Suppressor macrophage (primary cell): Measurements from ENCODE around the gene AKR1E2.

Experiments used
- DNase-seq, 4 experiments: peaks; one replicate each; pipeline ENCODE4 v3.0.0-alpha.2; 2020 to 2022

AKR1E2 gene

GRCh38 chr10:4813496-4813895, 12.5 kb upstream of the AKR1E2 start:
- no peak for DNase-seq

- peak in 3 of 4 experiments; percentile 10 to 38 (median 23) for DNase-seq
Observed at GRCh38 chr10:4815646-4816180, 10.3 kb upstream of the AKR1E2 start.

- no peak for DNase-seq
Observed at GRCh38 chr10:4816966-4817365, 9.0 kb upstream of the AKR1E2 start.

- DNase-seq, result no peak
Observed at GRCh38 chr10:4819067-4819466, 6.9 kb upstream of the AKR1E2 start.

GRCh38 chr10:4819707-4820106, 6.3 kb upstream of the AKR1E2 start:
- DNase-seq, result no peak

- DNase-seq, result peak; percentile 74 to 91 (median 81)
Observed at GRCh38 chr10:4820804-4821401, 5.1 kb upstream of the AKR1E2 start.

- DNase-seq, result no peak
Observed at GRCh38 chr10:4822208-4822607, 3.8 kb upstream of the AKR1E2 start.

- no peak for DNase-seq
Observed at GRCh38 chr10:4824791-4825310, 1.2 kb upstream of the AKR1E2 start.

GRCh38 chr10:4825456-4825867, 545 bp upstream of the AKR1E2 start:
- no peak for DNase-seq

- DNase-seq, result no peak
Observed at GRCh38 chr10:4826792-4827324, 851 bp downstream of the AKR1E2 start.

GRCh38 chr10:4828005-4828404, 2.0 kb downstream of the AKR1E2 start:
- no peak for DNase-seq

GRCh38 chr10:4830551-4830950, 4.5 kb downstream of the AKR1E2 start:
- no peak for DNase-seq

- no peak for DNase-seq
Observed at GRCh38 chr10:4831091-4831490, 5.1 kb downstream of the AKR1E2 start.

GRCh38 chr10:4833286-4833685, 7.3 kb downstream of the AKR1E2 start:
- no peak for DNase-seq

GRCh38 chr10:4834898-4835405, 8.9 kb downstream of the AKR1E2 start:
- DNase-seq, result no peak

- DNase-seq, result no peak
Observed at GRCh38 chr10:4835494-4835918, 9.5 kb downstream of the AKR1E2 start.

- DNase-seq, result no peak
Observed at GRCh38 chr10:4836416-4836969, 10.5 kb downstream of the AKR1E2 start.

- no peak for DNase-seq
Observed at GRCh38 chr10:4837551-4837950, 11.5 kb downstream of the AKR1E2 start.

- DNase-seq, result no peak
Observed at GRCh38 chr10:4838743-4839142, 12.7 kb downstream of the AKR1E2 start.

GRCh38 chr10:4839353-4839752, 13.3 kb downstream of the AKR1E2 start:
- DNase-seq, result peak in 1 of 4 experiments; percentile 11

- no peak for DNase-seq
Observed at GRCh38 chr10:4840151-4840550, 14.1 kb downstream of the AKR1E2 start.

- DNase-seq, result no peak
Observed at GRCh38 chr10:4843525-4844180, 17.6 kb downstream of the AKR1E2 start.

- no peak for DNase-seq
Observed at GRCh38 chr10:4844864-4845263, 18.9 kb downstream of the AKR1E2 start.
